OCI-LY7 (cell line): ENCODE data around the gene GSDME. TPM values are rescaled to one million over a fixed set of nuclear protein-coding genes. Genes with fewer than 3 reads are reported as not detected.

ENCODE experiments used
- BruUV-seq: library from RNA; stranded (reverse); fragments of 400-500 nt; replicated peaks from 2 replicates; lab custom pipeline; 2021; lab: Mats Ljungman, UMichigan
- CTCF ChIA-PET: fragments of 300-600 bp; sonication (Branson Sonifier 250); formaldehyde crosslinking; loops from one replicate; lab custom pipeline; 2022; ENCODE audit warnings: antibody characterized with exemption; ENCODE audit not compliant: unreplicated experiment; lab: Charles Lee
- POLR2A ChIA-PET: fragments of 300-600 bp; sonication (Branson Sonifier 250); formaldehyde crosslinking; loops from one replicate; lab custom pipeline; 2022; ENCODE audit warnings: antibody characterized with exemption; lab: Charles Lee
- DNase-seq: peaks from one replicate; pipeline ENCODE4 v3.0.0-alpha.2; 2015; ENCODE audit warnings: low spot score
- H2AFZ ChIP-seq: fragments of 200-600 bp; sonication (generic), shearing (Covaris generic); 2 replicates; pipeline ENCODE4 v1.6.1; 2014; ENCODE audit warnings: mild to moderate bottlenecking, antibody characterized with exemption, low read length, moderate library complexity
- H3K27ac ChIP-seq: fragments of 200-600 bp; sonication (generic); 2 replicates; pipeline ENCODE4 v1.5.1; 2014; ENCODE audit warnings: mixed run types, low read depth, mild to moderate bottlenecking, moderate library complexity, low read length, inconsistent platforms; ENCODE audit not compliant: poor library complexity, severe bottlenecking
- H3K36me3 ChIP-seq: fragments of 200-600 bp; sonication (generic); 2 replicates; pipeline ENCODE4 v1.6.1; 2014; ENCODE audit warnings: mild to moderate bottlenecking, antibody characterized with exemption, low read length, moderate library complexity, mixed read lengths; ENCODE audit not compliant: insufficient read depth
- H3K4me1 ChIP-seq: fragments of 200-600 bp; sonication (generic); 2 replicates; pipeline ENCODE4 v1.5.1; 2014; ENCODE audit warnings: mild to moderate bottlenecking, low read length; ENCODE audit not compliant: insufficient read depth, poor library complexity, severe bottlenecking
- H3K4me2 ChIP-seq: fragments of 200-600 bp; sonication (generic); 2 replicates; pipeline ENCODE4 v1.6.1; 2014; ENCODE audit warnings: mild to moderate bottlenecking, low read length
- H3K4me3 ChIP-seq: fragments of 200-600 bp; sonication (generic); 2 replicates; pipeline ENCODE4 v1.5.1; 2014; ENCODE audit warnings: mild to moderate bottlenecking, low read depth, low read length; ENCODE audit not compliant: poor library complexity, severe bottlenecking
- H3K79me2 ChIP-seq: fragments of 200-600 bp; sonication (generic); 2 replicates; pipeline ENCODE4 v1.6.1; 2016; ENCODE audit warnings: low read depth, mild to moderate bottlenecking, low read length, moderate library complexity, mixed read lengths; ENCODE audit not compliant: insufficient read depth
- H3K9me2 ChIP-seq: fragments of 200-600 bp; sonication (generic); 2 replicates; pipeline ENCODE4 v1.6.1; 2016; ENCODE audit warnings: mild to moderate bottlenecking, low read length, mixed read lengths; ENCODE audit not compliant: insufficient read depth
- H3K9me3 ChIP-seq: fragments of 200-600 bp; sonication (generic); 2 replicates; pipeline ENCODE4 v1.6.1; 2014; ENCODE audit warnings: mild to moderate bottlenecking, mixed run types, low read length, mixed read lengths
- H4K20me1 ChIP-seq: fragments of 200-600 bp; sonication (generic); 2 replicates; pipeline ENCODE4 v1.6.1; 2014; ENCODE audit warnings: mild to moderate bottlenecking, antibody characterized with exemption, low read length, moderate library complexity, mixed read lengths; ENCODE audit not compliant: insufficient read depth
- EZH2phosphoT487 ChIP-seq: fragments of 200-600 bp; sonication (generic); IDR thresholded peaks from 2 replicates; pipeline ENCODE4 v1.6.1; 2018; ENCODE audit warnings: low read depth, borderline replicate concordance, mild to moderate bottlenecking, mixed run types, antibody characterized with exemption, low read length, moderate library complexity, mixed read lengths
- intact Hi-C: fragments of 100-400 bp; cut with micrococcal nuclease; formaldehyde crosslinking; loops from one replicate; pipeline ENCODE4 v1.10.0; 2022; ENCODE audit not compliant: unreplicated experiment
- total RNA-seq, 2 experiments: library from RNA; depleted of rRNA in 1 of 2; stranded (reverse); fragments of >200 nt in 1 of 2; shearing (Covaris generic) in 1 of 2; gene quantifications; 2 replicates each; pipeline ENCODE4 v1.2.3, GENCODE V29; 2014 to 2022
- TF ChIP-seq, protein P1 (sequence below): fragments of 200-600 bp; sonication (generic); conservative IDR thresholded peaks from 2 replicates; pipeline ENCODE4 v1.5.1; 2014; ENCODE audit warnings: mild to moderate bottlenecking, antibody characterized with exemption, low read length, moderate library complexity, mixed read lengths

Gene GSDME
- total RNA-seq, 2 experiments from 2014 or later: 33.0 to 41.7 TPM

DNA sequence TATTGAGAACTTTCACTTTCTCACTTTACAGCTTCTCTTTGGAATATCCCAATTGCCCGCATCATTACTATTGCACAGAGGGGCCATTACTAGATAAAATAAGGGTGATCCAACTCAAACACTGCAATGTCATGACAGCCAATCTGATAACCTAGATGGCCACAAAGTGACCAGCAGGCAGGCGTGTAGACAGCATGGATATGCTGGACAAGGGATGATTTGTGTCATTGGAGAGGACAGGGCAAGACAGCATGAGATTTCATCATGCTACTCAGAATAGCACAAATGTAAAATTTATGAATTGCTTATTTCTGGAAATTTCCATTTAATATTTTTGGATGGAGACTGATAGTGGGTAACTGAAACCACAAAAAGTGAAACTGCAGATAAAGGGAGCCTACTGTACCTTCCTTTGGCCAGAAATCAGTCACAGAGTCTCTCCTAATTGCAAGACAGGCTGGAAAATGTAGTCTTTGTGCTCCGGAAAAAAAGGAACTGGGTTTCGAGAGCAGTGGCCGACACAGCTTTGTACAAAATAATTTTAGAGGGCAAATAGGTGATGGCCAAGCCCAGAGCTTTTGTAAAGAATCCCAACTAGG, 6.1 kb upstream of the GSDME start:
- TF ChIP-seq EZH2phosphoT487: no peak
- TF ChIP-seq, protein P1, sequence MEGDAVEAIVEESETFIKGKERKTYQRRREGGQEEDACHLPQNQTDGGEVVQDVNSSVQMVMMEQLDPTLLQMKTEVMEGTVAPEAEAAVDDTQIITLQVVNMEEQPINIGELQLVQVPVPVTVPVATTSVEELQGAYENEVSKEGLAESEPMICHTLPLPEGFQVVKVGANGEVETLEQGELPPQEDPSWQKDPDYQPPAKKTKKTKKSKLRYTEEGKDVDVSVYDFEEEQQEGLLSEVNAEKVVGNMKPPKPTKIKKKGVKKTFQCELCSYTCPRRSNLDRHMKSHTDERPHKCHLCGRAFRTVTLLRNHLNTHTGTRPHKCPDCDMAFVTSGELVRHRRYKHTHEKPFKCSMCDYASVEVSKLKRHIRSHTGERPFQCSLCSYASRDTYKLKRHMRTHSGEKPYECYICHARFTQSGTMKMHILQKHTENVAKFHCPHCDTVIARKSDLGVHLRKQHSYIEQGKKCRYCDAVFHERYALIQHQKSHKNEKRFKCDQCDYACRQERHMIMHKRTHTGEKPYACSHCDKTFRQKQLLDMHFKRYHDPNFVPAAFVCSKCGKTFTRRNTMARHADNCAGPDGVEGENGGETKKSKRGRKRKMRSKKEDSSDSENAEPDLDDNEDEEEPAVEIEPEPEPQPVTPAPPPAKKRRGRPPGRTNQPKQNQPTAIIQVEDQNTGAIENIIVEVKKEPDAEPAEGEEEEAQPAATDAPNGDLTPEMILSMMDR: no peak
- DNase-seq: no peak
- H3K9me3 ChIP-seq: no peaks in the 10 kb centered on the region
- no peaks in the 10 kb centered on the region for H3K36me3 ChIP-seq
- no peaks in the 10 kb centered on the region for H3K79me2 ChIP-seq
- H2AFZ ChIP-seq: no peak overlapping the region
- no peaks in the 10 kb centered on the region for H3K9me2 ChIP-seq
- intact Hi-C loops: no loop called here
- no peaks in the 10 kb centered on the region for H3K4me1 ChIP-seq
- CTCF ChIA-PET: no interaction called here
- POLR2A ChIA-PET: interaction anchor here (0.7 to 1.2 kb wide), 4 partner anchors 8 to 254 kb away, joined by 3 to 6 read pairs (median 4); no protein-coding TSS in a partner anchor
- no peak overlapping the region for H3K27ac ChIP-seq
- H3K4me3 ChIP-seq: no peak overlapping the region
- H3K4me2 ChIP-seq: no peak overlapping the region
- no TSS peak for BruUV-seq
- H4K20me1 ChIP-seq: no peaks in the 10 kb centered on the region

DNA sequence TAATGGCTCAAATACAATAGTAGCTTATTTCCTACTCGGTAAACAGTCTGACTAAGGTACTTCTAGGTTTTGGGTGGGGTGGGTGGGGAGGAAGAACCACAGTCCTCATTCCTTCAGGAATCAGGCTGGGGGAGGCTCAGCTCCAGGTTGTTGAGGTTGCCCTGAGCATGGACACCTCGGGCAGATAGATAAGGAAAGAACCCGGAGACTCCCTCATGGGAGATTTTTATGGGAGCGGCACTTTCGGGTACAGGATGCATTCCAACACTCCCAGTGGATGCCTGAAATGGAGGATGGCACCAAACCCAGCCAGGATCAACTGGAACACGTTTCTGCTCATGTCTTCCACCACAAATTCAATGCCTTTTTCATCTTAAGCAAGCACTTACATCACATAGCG, 5.5 kb upstream of the GSDME start:
- H3K4me1 ChIP-seq: no peaks in the 10 kb centered on the region
- DNase-seq: no peak
- no peaks in the 10 kb centered on the region for H3K9me3 ChIP-seq
- TF ChIP-seq, protein P1: no peak
- TF ChIP-seq EZH2phosphoT487: no peak
- no peaks in the 10 kb centered on the region for H4K20me1 ChIP-seq
- H3K9me2 ChIP-seq: no peaks in the 10 kb centered on the region
- POLR2A ChIA-PET: interaction anchor here (0.8 to 1.2 kb wide), 2 partner anchors 14 to 406 kb away, joined by 3 to 6 read pairs; no protein-coding TSS in a partner anchor
- H3K4me2 ChIP-seq: no peak overlapping the region
- H3K4me3 ChIP-seq: no peak overlapping the region
- H2AFZ ChIP-seq: no peak overlapping the region
- intact Hi-C loops: no loop called here
- H3K36me3 ChIP-seq: no peaks in the 10 kb centered on the region
- CTCF ChIA-PET: no interaction called here
- H3K79me2 ChIP-seq: no peaks in the 10 kb centered on the region
- no peak overlapping the region for H3K27ac ChIP-seq
- no TSS peak for BruUV-seq

DNA sequence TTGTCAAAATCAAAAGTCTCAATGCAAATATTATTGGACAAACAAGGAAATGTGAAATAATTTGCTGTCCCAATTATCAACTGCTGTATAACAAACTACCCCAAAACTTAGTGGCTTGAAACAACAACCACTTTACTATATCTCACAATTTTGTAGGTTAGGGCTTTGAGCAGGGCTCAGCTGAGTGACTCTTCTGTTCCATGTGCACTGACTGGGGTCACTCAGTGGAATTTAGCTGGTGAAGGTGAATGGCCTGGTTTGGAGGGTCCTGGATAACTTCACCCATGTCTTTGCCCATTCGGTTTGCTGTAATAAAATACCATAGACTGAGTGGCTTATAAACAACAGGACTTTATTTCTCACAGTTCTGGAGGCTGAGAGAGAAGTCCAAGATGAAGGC, 3.7 kb upstream of the GSDME start:
- intact Hi-C loops: no loop called here
- POLR2A ChIA-PET: interaction anchor here (0.7 to 1.5 kb wide), 2 partner anchors 10 to 643 kb away, joined by 4 to 8 read pairs; no protein-coding TSS in a partner anchor
- Histone ChIP-seq H4K20me1 (no peaks in the 10 kb centered on the region), H2AFZ (no peak overlapping the region), H3K27ac (no peak overlapping the region), H3K79me2 (no peaks in the 10 kb centered on the region), H3K4me3 (no peak overlapping the region), H3K4me1 (no peaks in the 10 kb centered on the region), H3K9me3 (no peaks in the 10 kb centered on the region), H3K36me3 (no peaks in the 10 kb centered on the region), H3K4me2 (no peak overlapping the region), H3K9me2 (no peaks in the 10 kb centered on the region)
- CTCF ChIA-PET: no interaction called here
- TF ChIP-seq, protein P1: no peak
- no peak for TF ChIP-seq EZH2phosphoT487
- BruUV-seq: no TSS peak
- no peak for DNase-seq
